COLO668 (cell line): ENCODE results near the gene KCNQ4.

Experiments used
- DNase-seq: peaks from one replicate; lab custom pipeline; 2025; ENCODE audit not compliant: unreplicated experiment; lab: John Stamatoyannopoulos, UW

Gene KCNQ4

DNA sequence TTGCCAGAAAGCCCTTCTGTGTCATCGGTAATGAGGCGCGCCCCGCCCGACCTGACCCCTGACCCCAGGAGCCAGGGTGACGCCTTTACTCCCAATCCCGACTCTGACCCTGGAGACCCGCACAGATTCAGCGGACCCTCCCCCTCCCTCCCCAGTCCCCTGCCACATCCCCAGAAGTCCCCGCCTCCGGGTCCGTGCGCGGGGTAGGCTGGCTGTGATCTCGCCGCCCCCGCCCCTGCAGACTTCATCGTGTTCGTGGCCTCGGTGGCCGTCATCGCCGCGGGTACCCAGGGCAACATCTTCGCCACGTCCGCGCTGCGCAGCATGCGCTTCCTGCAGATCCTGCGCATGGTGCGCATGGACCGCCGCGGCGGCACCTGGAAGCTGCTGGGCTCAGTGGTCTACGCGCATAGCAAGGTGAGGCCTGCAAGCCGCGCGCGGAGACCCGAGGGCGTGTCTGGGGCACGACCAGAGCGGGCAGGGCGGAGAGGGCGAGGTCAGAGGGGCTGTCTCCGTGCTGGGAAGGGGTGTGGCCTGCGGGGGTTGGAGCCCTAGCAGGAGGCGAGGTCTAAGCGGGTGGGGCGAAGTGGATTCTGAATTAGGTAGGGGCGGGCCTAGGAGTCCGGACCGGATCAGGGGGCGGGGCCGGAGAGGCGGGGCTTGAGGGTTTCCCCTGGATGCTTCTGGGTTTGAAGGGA is 34.8 kb downstream of the KCNQ4 start:
- peak; percentile 32 for DNase-seq

DNA sequence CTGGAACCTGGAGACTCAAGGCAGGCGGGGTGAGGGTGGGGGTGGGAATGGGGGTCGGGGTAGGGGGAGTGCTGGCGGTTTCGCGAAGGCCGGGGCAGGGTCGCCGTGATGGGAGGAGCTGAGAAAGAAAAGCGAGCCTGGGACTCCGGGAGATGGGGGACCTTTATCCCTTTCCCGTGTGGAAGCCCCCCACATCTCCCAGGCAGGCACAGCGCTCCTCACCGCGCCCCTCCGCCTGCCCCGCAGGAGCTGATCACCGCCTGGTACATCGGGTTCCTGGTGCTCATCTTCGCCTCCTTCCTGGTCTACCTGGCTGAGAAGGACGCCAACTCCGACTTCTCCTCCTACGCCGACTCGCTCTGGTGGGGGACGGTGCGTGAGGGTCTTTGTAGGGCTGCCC is 35.5 kb downstream of the KCNQ4 start:
- DNase-seq, result no peak

DNA sequence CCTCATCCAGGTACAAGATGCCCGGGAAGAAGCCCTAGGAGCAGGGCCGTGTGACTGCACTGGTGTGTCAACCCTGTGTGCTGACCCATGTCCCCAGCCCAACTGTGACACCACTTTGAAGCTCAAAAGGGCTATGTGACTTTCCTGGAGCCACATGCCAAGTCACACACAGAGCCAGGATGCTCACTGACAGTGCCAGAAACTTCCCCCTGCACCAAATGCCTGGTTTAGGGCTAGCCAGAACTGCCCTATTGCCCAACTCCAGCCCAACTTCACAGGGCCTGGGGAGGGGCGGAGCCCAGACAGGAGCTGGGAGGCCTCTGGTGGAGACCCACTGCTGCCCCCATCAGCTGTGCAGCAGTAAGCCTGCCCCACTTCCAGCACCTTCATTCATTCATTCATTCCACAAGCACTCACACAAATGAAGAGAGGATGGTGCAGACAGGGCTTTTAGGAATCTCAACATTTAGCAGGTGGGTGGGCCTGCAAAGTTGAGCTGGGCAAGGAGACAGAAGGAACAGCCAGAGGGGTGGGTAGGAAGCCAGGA is 36.7 kb downstream of the KCNQ4 start:
- no peak for DNase-seq

DNA sequence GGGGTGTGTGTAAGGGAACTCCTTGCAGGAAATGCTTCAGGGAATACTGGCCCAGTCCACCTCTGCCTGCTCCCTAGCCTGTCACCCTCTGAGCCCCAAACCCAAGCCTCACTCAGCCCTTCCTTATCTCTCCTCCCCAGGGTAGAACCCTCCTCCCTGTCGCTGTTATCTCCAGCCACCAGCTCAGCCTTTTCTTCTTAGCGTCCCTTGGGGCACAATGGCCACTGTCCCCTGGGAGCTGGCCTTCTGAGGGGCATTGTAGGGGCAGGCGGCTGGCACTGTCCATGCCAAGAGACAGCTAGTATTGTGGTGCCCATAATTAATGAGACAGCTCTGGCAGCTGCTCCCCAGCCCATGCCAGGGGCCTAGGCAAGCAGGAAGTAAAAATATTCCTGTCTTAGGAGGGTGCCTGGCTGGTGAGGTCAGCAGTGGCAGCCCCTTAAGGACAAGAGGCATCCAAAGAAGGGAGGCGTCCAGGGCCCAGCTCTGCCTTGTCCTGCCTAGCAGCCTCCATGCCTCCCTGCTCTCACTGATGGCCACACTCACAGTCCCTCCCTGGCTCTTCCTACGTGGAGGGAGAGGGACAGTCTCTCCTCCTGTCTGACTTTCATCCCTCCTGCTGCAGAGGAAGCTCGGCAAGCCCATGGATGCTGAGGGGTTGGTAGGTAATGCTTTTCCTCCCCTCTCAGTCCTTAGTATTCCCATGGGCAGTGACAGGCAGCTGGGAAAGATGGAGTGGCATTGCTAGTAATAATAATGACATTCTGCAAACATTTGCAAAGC is 37.5 kb downstream of the KCNQ4 start:
- DNase-seq, result no peak

DNA sequence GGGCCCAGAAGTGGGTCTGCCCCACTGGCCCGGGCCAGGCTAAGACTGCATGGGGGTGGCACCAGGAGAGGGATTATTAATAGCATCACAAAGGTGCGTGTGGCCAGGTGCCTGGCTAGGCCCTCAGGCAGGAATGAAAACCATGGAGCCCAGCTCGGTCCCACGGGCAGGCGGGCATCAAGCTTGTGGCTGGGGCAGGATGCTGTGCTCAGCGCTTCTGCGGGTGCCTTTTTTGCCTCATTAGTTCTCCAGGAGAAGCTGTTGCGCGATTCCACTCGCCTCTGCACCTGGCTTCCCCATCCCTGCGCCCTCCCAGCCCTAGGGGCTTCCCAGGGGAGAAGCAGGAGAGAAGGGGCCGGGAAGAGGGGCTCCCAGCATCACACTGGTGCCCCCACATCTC is 39.3 kb downstream of the KCNQ4 start:
- DNase-seq, result no peak

DNA sequence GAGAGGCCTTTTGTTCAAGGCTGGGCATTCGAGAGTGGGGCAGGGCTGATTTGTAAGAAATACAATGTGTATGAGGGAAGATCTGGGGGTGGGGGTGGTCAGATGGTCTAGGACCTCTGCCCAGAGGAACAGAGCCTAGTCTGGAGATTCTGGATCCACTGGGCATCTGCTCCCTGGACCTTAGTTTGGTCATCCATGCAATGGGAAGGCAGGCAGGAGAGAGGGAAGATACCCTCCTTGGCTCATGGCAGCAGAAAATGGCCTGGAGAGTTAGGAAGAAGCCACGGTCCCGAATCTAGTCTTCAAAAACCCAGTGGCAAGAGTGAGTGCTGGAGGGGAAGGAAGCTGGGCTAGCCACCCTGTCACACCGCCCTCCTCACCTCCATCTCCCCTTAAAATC is 39.8 kb downstream of the KCNQ4 start:
- DNase-seq, result no peak

DNA sequence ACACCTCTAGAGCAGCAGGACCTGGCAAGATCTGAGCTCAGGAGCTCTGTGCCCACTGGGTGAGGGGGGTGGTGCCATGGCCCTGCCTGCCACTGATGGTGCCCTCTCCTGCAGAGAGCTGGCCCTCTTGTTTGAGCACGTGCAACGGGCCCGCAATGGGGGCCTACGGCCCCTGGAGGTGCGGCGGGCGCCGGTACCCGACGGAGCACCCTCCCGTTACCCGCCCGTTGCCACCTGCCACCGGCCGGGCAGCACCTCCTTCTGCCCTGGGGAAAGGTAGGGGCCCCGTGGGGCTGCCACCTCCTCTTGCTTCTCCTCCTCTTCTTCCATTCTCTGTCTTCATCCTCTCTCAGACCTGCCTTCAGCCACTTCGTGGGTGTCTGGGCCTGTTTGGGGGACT is 40.4 kb downstream of the KCNQ4 start:
- DNase-seq, result no peak

DNA sequence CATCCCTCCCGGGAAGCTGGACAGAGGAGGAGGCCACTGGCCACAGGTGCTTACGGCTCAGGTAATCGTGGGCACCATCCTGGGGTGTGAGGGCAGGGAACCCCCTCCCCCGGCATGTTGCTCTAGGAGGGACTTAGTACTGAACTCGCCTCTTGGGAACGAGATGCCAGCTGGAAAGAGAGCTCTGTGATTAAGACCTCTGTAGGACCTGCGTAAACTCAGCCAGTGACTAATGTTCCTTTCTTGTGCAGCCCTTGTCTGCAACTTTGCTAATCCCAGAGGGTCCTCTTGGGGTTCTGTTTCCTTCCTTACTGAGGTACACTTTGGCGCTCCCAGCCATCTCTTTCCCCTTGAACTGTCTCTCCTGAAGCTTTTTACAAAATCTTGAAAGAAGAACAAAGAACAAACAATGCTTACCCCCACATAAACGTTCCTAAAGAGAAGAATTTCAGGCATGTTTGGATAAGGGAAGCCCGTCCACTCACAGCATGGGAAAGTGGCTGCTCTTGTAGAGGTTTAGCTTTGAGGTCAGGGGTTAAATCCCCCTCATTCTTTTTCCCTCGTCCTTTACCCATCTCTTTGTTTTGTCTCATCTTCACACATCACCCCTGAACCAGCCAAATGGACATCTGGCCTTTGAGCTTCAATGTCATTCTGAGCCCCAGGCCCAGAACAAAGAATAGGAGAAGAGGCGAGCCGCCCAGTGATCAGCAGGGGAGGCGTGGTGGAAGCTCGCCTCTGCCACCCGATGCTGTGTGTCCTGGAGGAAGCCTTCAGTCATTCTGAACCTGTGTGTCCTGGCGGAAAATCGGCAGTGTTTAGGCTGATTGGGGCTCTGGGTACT is 41.2 kb downstream of the KCNQ4 start:
- no peak for DNase-seq

DNA sequence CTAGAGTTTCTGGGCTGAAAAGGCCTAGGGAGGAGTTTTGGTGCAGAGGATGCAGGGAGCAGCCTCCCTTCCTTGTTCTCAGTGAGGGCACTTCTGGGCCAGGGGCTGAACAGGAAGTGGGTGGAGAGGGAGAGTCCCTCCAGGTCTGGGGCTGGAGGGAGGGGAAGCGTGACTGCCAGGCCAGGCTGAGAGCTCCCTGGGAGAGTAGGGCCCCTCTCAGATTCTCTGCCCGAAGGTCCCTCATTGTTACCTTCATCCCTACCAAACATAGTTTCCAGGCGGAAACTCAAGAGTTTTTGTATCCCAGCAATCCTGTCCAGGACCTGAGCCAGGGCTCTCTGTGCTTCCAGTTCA is 41.8 kb downstream of the KCNQ4 start:
- no peak for DNase-seq

DNA sequence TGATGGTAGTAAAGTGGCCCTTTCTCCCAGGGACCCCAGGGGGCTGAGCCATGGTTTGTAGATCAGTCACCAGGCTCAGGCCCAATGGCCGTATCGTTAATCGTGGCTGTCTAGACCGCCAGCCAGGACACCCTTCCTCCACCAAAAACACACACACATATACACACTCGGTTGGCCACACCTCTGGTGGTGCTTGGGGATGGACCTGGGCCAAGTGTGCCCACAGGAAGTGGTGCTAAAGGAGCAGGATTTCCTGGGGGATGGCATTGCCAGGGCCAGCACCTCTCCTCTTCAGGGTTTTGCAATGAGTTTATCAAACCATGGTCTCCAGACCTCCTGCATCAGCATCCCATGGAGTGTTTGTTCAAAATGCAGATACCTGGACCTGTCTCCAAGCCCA is 42.4 kb downstream of the KCNQ4 start:
- no peak for DNase-seq

DNA sequence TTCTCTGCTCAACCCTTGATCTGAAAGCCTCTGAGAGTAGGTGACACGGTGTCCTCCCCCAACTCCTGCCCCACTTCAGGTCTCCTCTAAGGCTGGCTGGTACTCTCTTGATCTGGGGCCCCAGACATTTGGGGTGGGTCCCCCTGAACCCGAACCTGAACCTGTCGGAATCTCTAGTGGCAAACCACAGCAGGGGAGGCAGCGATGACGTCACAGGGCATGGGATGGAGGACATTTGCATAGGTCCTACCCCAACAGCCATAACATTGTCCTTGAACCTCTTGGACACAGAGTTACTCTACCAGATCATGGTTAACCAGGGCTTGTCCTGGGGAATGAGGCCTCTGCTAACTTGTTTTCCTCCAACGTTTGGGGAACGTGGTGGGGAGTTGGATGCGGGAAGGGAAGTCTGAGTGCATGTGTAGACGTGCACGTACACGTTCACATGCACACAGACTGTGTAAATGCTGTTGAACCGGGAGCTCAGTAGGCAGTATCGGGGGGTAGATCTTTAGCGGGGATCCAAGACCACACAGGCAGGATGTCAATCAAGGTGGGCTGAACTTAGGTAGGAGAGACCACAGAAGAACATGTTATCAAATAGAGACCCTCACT is 46.2 kb downstream of the KCNQ4 start:
- no peak for DNase-seq

DNA sequence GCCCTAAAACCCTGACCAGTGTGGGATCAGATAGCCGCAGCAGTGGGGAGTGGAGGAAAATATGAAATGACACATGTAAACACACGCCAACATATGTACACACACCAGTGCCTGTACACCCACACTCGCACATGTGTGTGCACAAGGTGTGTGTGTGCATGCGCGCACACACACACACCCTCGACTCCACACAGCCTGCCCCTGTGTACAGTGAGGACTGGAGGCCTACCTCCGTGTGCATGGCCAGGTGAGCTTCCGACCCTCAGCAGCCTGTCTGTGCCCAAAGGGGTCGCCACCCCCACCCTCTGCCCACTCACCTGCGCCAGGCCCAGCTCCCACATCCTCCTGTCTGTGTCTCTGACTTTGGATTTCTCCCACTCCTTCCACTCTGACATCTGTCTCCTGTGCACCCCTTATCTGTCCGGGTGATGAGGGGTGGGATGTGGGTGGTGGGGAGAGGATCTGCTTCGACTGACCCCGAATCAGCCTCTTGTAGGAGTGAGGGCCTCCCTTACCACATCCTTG is 46.9 kb downstream of the KCNQ4 start:
- DNase-seq, result no peak

DNA sequence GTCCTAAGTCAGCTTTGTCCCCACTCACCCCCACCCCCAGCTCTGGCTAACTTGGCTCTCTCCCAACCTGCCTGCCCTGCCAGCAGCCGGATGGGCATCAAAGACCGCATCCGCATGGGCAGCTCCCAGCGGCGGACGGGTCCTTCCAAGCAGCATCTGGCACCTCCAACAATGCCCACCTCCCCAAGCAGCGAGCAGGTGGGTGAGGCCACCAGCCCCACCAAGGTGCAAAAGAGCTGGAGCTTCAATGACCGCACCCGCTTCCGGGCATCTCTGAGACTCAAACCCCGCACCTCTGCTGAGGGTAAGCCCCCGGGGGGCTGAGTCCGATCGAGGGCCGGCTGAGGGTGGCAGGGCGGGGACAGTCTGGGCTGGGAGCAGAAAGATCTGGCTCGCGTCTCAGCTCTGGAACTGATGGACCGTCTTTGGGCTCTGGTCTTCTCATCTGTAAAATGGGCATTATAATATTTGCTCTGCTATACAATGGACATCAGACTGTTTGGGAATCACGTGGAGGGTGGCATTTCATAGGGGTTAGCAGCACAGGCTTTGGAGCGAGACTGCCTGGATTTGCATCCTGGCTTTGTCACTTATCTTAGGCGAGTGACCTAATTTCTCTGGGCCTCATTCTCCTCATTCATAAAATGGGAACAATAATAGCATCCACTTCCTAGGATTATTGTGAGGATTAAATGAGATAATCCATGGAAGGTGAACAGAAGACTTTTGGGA is 47.6 kb downstream of the KCNQ4 start:
- no peak for DNase-seq

DNA sequence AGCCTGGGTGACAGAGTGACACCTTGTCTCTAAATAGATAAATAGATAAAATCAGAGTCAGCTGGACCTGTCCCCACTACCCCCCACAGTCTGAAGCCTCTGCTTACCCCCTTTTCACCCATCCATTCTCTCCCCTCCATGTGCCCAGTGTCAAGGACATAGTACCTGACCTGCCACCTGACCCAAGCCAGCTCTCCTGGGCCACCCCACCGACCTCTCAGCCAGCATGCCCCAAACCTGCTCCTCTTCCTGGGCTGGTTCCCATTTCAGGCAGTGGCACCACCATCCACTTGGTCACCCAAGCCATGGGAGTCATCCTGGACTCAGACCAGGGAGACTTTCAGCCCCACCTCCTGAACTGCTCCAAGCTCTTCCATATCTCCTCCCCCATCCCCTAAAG is 50.4 kb downstream of the KCNQ4 start:
- no peak for DNase-seq

DNA sequence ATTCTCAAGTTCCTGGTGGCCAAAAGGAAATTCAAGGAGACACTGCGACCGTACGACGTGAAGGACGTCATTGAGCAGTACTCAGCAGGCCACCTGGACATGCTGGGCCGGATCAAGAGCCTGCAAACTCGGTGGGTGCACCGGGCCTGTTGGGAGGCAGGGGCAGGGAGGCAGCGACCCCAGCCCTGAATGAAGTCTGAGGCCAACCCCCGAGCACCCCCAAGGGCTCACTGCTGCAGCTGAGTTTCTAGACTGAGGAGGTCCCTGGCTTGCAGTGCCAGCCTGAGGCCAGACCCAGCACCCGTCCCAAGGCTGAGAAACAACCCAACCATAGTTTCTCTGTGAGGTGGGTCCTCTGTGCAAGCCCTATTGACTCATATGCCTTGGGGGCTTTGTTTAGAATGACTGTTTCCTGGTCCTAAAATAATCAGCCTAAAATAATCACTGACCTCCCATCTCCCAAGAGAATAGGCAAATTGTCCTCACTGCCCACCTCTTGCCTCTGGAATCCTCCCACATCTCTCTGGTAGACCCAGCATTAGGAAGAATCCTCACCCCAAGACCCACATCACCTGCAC is 51.5 kb downstream of the KCNQ4 start:
- no peak for DNase-seq

DNA sequence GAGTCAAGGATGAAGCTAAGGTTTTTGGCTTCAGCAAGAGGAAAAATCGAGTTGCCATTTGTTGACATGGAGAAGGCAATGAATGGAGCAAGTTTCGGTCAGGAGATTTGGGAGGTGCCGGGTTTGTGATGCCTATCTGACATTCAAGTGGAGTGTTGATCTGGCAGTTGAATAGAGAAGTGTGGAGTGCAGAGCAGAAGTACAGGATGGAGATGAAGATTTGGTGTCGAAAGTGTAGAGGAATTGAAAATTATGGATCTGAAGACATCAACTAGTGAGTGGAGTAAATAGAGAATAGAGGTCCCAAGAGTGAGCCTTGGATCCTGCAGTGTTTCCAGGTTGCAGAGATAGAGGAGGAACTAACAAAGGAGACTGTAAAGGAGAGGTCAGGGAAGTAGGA is 52.7 kb downstream of the KCNQ4 start:
- DNase-seq, result no peak

DNA sequence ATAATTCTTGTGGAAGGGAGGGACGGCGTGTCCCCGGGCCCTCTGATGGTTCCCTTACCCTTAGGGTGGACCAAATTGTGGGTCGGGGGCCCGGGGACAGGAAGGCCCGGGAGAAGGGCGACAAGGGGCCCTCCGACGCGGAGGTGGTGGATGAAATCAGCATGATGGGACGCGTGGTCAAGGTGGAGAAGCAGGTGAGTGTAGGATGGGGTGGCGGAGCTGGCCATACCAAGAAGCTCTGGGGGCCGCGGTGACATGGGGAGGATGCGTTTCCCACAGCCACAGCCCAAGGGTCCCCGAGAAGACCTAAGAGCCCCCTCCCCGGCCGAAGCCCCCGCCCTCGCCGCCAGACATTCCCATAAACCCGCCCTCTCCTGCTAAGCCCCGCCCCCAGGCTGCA is 54.0 kb downstream of the KCNQ4 start:
- DNase-seq, result no peak

DNA sequence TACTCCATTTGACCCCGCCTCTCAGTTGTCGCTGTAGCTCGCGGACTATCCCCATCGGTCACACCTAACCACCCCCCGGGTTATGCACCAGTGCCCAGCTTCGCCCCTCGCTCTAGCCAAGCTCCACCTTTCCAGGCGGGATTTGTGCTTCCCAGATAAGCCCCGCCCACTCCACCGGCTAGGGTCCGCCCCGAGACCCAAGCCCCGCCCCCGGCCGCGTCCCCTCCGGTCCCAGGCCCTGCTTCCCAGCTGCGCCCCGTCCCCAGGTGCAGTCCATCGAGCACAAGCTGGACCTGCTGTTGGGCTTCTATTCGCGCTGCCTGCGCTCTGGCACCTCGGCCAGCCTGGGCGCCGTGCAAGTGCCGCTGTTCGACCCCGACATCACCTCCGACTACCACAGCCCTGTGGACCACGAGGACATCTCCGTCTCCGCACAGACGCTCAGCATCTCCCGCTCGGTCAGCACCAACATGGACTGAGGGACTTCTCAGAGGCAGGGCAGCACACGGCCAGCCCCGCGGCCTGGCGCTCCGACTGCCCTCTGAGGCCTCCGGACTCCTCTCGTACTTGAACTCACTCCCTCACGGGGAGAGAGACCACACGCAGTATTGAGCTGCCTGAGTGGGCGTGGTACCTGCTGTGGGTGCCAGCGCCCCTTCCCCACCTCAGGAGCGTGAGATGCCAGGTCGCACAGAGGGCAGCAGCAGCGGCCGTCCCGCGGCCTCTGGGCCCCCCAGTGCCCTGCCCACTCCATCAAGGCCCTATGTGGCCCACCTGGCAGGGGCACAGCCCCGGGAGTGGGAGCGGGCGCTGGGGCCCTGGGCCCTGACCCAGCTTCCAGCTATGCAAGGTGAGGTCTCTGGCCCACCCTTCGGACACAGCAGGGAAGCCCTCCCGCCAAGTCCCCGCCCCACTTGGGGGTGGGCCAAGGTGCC is 54.7 kb downstream of the KCNQ4 start:
- no peak for DNase-seq
